ENCODE data around the gene OR4D11. TPM values are rescaled to one million over a fixed set of nuclear protein-coding genes. Genes with fewer than 3 reads are reported as not detected.

The OR4D11 gene
- total and polyA plus RNA-seq, 9 of the 15 experiments (the other 6 are each of a cell fraction or from before 2014, with no cell fraction given), result not detected

DNA sequence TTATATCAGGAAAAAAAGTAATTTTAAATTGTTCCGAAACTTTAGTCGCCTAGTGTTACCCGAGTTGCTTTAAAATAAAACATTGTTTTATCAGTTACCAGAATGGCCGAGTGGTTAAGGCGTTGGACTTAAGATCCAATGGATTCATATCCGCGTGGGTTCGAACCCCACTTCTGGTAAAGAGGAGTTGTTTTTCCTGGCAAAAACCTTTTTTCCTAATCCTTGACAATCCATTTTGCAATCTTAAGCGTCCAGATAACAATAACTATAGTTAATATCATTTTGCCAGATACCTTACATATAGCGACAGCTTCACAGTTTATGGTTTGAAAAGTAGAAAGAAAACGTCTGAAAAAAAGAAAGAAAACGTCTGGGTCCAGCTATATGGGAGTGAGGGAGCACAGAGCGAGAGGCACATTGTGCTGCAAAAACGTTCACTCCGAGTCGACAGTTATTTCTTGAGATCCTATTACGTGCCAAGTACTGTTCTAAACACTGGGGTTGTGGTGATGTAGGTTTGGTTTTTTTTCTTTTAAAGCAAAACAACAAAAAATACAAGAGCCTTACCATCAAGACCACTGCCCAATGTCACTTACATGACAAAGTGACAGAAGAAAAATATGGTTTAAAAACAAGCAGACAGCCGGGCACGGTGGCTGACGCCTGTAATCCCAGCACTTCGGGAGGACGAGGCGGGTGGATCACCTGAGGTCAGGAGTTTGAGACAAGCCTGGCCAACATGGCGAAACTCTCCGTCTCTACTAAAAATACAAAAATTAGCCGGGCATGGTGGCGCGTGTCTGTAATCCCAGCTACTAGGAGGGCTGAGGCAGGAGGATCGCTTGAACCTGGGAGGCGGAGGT, 48.5 kb downstream of the OR4D11 start (continued):
- TF ChIP-seq, protein P1, sequence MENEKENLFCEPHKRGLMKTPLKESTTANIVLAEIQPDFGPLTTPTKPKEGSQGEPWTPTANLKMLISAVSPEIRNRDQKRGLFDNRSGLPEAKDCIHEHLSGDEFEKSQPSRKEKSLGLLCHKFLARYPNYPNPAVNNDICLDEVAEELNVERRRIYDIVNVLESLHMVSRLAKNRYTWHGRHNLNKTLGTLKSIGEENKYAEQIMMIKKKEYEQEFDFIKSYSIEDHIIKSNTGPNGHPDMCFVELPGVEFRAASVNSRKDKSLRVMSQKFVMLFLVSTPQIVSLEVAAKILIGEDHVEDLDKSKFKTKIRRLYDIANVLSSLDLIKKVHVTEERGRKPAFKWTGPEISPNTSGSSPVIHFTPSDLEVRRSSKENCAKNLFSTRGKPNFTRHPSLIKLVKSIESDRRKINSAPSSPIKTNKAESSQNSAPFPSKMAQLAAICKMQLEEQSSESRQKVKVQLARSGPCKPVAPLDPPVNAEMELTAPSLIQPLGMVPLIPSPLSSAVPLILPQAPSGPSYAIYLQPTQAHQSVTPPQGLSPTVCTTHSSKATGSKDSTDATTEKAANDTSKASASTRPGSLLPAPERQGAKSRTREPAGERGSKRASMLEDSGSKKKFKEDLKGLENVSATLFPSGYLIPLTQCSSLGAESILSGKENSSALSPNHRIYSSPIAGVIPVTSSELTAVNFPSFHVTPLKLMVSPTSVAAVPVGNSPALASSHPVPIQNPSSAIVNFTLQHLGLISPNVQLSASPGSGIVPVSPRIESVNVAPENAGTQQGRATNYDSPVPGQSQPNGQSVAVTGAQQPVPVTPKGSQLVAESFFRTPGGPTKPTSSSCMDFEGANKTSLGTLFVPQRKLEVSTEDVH (IDR thresholded peaks at IDR 0.05; ENCODE audit: low read depth, partially characterized antibody), result no peak
- TF ChIP-seq KDM1A (IDR thresholded peaks at IDR 0.05), result no peak
- 0 out of 2 replicates have a peak, but pooled peaks have one; percentile 17 for TF ChIP-seq NCOR1 (IDR thresholded peaks at IDR 0.05)
- no peak for TF ChIP-seq ETV5 (CRISPR knock-in tag; IDR thresholded peaks at IDR 0.05; ENCODE audit: low read depth)
- no peak for TF ChIP-seq SNRNP70 (optimal IDR thresholded peaks at IDR 0.05; ENCODE audit: low read depth, low read length)
- TF ChIP-seq ZNF140 (CRISPR knock-in tag; IDR thresholded peaks at IDR 0.05), result no peak
- no peak for TF ChIP-seq KLF6 (CRISPR knock-in tag; IDR thresholded peaks at IDR 0.05; ENCODE audit: borderline replicate concordance)
- TF ChIP-seq, protein P2, sequence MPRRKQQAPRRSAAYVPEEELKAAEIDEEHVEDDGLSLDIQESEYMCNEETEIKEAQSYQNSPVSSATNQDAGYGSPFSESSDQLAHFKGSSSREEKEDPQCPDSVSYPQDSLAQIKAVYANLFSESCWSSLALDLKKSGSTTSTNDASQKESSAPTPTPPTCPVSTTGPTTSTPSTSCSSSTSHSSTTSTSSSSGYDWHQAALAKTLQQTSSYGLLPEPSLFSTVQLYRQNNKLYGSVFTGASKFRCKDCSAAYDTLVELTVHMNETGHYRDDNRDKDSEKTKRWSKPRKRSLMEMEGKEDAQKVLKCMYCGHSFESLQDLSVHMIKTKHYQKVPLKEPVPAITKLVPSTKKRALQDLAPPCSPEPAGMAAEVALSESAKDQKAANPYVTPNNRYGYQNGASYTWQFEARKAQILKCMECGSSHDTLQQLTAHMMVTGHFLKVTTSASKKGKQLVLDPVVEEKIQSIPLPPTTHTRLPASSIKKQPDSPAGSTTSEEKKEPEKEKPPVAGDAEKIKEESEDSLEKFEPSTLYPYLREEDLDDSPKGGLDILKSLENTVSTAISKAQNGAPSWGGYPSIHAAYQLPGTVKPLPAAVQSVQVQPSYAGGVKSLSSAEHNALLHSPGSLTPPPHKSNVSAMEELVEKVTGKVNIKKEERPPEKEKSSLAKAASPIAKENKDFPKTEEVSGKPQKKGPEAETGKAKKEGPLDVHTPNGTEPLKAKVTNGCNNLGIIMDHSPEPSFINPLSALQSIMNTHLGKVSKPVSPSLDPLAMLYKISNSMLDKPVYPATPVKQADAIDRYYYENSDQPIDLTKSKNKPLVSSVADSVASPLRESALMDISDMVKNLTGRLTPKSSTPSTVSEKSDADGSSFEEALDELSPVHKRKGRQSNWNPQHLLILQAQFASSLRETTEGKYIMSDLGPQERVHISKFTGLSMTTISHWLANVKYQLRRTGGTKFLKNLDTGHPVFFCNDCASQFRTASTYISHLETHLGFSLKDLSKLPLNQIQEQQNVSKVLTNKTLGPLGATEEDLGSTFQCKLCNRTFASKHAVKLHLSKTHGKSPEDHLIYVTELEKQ (CRISPR knock-in tag; IDR thresholded peaks at IDR 0.05), result no peak
- no peak for TF ChIP-seq ZNF24 (IDR thresholded peaks at IDR 0.05)
- TF ChIP-seq CBX8 (IDR thresholded peaks at IDR 0.05; ENCODE audit: borderline replicate concordance, extremely low read depth, low read depth, low read length, poor library complexity, severe bottlenecking), result no peak
- TF ChIP-seq ZNF695 (CRISPR knock-in tag; IDR thresholded peaks at IDR 0.05), result no peak
- TF ChIP-seq SMARCC2 (IDR thresholded peaks at IDR 0.05; ENCODE audit: low read depth), result no peak
- TF ChIP-seq ZNF124 (CRISPR knock-in tag; IDR thresholded peaks at IDR 0.05), result no peak
- TF ChIP-seq BRCA1 (IDR thresholded peaks at IDR 0.05), result no peak
- no peak for TF ChIP-seq BRCA1 (CRISPR knock-in tag; IDR thresholded peaks at IDR 0.05)
- TF ChIP-seq MEF2D (tag; conservative IDR thresholded peaks at IDR 0.05; ENCODE audit: low read depth), result no peak
- TF ChIP-seq ZNF133 (CRISPR knock-in tag; IDR thresholded peaks at IDR 0.05), result no peak
- TF ChIP-seq, protein P3, sequence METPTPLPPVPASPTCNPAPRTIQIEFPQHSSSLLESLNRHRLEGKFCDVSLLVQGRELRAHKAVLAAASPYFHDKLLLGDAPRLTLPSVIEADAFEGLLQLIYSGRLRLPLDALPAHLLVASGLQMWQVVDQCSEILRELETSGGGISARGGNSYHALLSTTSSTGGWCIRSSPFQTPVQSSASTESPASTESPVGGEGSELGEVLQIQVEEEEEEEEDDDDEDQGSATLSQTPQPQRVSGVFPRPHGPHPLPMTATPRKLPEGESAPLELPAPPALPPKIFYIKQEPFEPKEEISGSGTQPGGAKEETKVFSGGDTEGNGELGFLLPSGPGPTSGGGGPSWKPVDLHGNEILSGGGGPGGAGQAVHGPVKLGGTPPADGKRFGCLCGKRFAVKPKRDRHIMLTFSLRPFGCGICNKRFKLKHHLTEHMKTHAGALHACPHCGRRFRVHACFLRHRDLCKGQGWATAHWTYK (CRISPR knock-in tag; IDR thresholded peaks at IDR 0.05), result no peak
- no peak for TF ChIP-seq SMAD3 (CRISPR knock-in tag; conservative IDR thresholded peaks at IDR 0.05)
- TF ChIP-seq CHCHD3 (CRISPR knock-in tag; IDR thresholded peaks at IDR 0.05), result no peak

All from K562 (cell line).